HEK293 (cell line): ENCODE measurements around the gene CHMP6.

Experiments
- CTCF ChIP-seq: fragments of 450-650 bp; formaldehyde crosslinking; IDR thresholded peaks from 2 replicates; pipeline ENCODE4 v1.5.1; 2016; ENCODE audit warnings: missing biosample characterization, missing genetic modification characterization
- GLIS1 ChIP-seq: fragments of 450-650 bp; formaldehyde crosslinking; IDR thresholded peaks from 2 replicates; pipeline ENCODE4 v1.5.1; 2016; ENCODE audit warnings: missing biosample characterization, missing genetic modification characterization
- ZFP69B ChIP-seq: fragments of 450-650 bp; formaldehyde crosslinking; IDR thresholded peaks from 2 replicates; pipeline ENCODE4 v1.5.1; 2016; ENCODE audit warnings: missing biosample characterization, missing genetic modification characterization
- ZNF501 ChIP-seq: fragments of 450-650 bp; formaldehyde crosslinking; IDR thresholded peaks from 2 replicates; pipeline ENCODE4 v1.5.1; 2016; ENCODE audit warnings: missing biosample characterization, missing genetic modification characterization

GRCh38 chr17:80986816-80987475 is 4.7 kb upstream of the CHMP6 start:
- no peak for TF ChIP-seq GLIS1 (tag by site-specific recombination)
- no peak for TF ChIP-seq ZFP69B
- no peak for TF ChIP-seq CTCF (tag by site-specific recombination)
- no peak for TF ChIP-seq ZNF501 (tag by site-specific recombination)
